Upper lobe of right lung (tissue), 1 donor: ENCODE results near the gene MAP2K7. TPM values are rescaled to one million over a fixed set of nuclear protein-coding genes. Genes with fewer than 3 reads are reported as not detected.
A peak's percentile ranks its signal among the peaks of the same experiment; 100 is the strongest.
"Not testable (repeated sequence)": the region's sequence is repeated elsewhere in the genome, so short reads cannot be mapped to it uniquely, and the experiment has no call there.

Source experiments
- ATAC-seq: fragments of 200-7000 bp; cut with Tn5 transposase; one replicate; pipeline ENCODE4 v1.9.1; 2020; ENCODE audit warnings: mild to moderate bottlenecking, moderate library complexity
- DNase-seq: peaks from one replicate; pipeline ENCODE4 v3.0.0-alpha.2; 2020
- H3K27ac ChIP-seq: fragments of 200-600 bp; one replicate; pipeline ENCODE4 v1.8.0; 2022
- H3K27me3 ChIP-seq: fragments of 200-600 bp; one replicate; pipeline ENCODE4 v1.8.0; 2022; ENCODE audit warnings: mild to moderate bottlenecking
- H3K36me3 ChIP-seq: fragments of 200-600 bp; one replicate; pipeline ENCODE4 v1.8.0; 2022
- H3K4me1 ChIP-seq: fragments of 200-600 bp; one replicate; pipeline ENCODE4 v1.8.0; 2022
- H3K4me3 ChIP-seq: fragments of 200-600 bp; one replicate; pipeline ENCODE4 v1.8.0; 2022; ENCODE audit warnings: mild to moderate bottlenecking
- H3K9me3 ChIP-seq: fragments of 200-600 bp; one replicate; pipeline ENCODE4 v1.8.0; 2022
- intact Hi-C: fragments of 100-400 bp; cut with DNase I; formaldehyde crosslinking; loops from one replicate; pipeline ENCODE4 v1.11.0; 2022
- total RNA-seq: library from RNA; stranded (reverse); fragmentation: NEBNext Ultra II Directional; extraction: Animal tissue kit (Norgen Biotek cat#: 25700); gene quantifications from one replicate; pipeline ENCODE4 v1.2.1, GENCODE V29; 2021
- TF ChIP-seq, protein P1 (sequence below): fragments of 200-600 bp; IDR thresholded peaks from one replicate; pipeline ENCODE4 v1.8.0; 2022; ENCODE audit warnings: antibody characterized with exemption
- donor health status: DM: no; HTN: yes; CAD: no; lungs with severe emphysema.

MAP2K7 gene
- total RNA-seq, 1 donor from 2014 or later: 36.4 TPM

GRCh38 chr19:7926727-7927604 is 23.3 kb downstream of the MAP2K7 start:
- Histone ChIP-seq H3K4me1 (peaks cover 21% of the 10 kb centered on the region), H3K4me3 (no peak overlapping the region), H3K27me3 (no peaks in the 10 kb centered on the region), H3K36me3 (peaks cover 29% of the 10 kb centered on the region), H3K27ac (no peak overlapping the region), H3K9me3 (no peaks in the 10 kb centered on the region)
- TF ChIP-seq, protein P1, sequence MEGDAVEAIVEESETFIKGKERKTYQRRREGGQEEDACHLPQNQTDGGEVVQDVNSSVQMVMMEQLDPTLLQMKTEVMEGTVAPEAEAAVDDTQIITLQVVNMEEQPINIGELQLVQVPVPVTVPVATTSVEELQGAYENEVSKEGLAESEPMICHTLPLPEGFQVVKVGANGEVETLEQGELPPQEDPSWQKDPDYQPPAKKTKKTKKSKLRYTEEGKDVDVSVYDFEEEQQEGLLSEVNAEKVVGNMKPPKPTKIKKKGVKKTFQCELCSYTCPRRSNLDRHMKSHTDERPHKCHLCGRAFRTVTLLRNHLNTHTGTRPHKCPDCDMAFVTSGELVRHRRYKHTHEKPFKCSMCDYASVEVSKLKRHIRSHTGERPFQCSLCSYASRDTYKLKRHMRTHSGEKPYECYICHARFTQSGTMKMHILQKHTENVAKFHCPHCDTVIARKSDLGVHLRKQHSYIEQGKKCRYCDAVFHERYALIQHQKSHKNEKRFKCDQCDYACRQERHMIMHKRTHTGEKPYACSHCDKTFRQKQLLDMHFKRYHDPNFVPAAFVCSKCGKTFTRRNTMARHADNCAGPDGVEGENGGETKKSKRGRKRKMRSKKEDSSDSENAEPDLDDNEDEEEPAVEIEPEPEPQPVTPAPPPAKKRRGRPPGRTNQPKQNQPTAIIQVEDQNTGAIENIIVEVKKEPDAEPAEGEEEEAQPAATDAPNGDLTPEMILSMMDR: no peak
- DNase-seq (no peak), ATAC-seq (no peak)
- intact Hi-C loops: no loop called here

DNA sequence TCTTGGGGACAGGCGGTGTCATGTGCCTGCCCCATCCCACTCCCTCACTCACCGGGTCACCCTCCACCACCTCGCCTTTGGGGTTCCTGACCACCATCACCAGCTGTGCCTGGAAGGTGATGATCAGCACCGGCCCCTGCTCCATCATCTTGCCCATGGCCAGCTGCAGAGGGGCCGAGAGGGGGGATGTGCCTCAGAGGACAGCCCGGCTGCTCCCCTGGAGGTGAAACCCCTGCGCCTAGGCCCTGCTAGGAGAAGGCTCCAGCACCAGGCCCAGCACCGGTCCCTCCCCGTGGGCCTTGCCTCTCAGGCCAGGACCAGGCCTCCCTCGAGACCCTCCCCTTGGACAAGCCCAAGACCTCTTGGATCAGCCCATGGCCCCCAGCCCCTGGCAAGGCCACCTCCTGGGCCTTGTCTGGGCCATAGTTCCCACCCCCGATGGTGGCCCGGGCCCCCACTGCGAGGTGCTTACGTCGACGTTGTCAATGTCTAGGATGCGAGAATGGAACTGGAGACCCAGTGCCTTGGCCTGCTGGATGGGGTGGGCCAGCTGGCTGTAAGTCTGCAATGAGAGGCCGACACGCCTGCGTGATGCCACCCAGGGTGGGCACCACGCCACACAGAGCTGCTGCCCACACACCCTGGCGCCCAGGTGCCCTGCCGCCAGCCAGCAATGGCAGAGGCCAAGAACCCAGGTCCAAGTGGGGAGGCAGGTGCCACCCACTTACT is 24.1 kb downstream of the MAP2K7 start:
- ATAC-seq (no peak), DNase-seq (no peak)
- no peak overlapping the region for H3K4me3 ChIP-seq
- peaks cover 16% of the 10 kb centered on the region for H3K4me1 ChIP-seq
- TF ChIP-seq, protein P1: no peak
- intact Hi-C loops: no loop called here
- H3K27ac ChIP-seq: peak overlapping the region; percentile 24
- H3K27me3 ChIP-seq: no peaks in the 10 kb centered on the region
- H3K9me3 ChIP-seq: no peaks in the 10 kb centered on the region
- H3K36me3 ChIP-seq: peaks cover 29% of the 10 kb centered on the region

DNA sequence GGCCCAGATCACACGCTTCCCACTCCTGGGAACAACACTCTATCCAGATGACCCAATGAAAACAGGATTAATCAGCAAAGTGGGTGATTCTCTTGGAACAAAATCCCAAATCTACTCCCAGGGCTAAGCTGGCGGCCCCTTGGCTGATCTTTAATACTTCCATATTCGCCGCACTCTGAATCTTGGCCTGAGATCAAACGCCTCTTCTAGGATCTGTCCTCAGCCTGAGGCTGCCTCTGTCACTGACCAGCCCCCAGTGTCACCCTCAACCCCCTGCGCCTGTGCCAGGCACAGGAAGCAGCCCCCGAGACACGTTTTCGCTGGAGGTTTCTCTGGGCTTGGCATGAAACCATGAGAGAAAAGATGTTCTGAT is 24.6 kb downstream of the MAP2K7 start:
- DNase-seq: no peak

DNA sequence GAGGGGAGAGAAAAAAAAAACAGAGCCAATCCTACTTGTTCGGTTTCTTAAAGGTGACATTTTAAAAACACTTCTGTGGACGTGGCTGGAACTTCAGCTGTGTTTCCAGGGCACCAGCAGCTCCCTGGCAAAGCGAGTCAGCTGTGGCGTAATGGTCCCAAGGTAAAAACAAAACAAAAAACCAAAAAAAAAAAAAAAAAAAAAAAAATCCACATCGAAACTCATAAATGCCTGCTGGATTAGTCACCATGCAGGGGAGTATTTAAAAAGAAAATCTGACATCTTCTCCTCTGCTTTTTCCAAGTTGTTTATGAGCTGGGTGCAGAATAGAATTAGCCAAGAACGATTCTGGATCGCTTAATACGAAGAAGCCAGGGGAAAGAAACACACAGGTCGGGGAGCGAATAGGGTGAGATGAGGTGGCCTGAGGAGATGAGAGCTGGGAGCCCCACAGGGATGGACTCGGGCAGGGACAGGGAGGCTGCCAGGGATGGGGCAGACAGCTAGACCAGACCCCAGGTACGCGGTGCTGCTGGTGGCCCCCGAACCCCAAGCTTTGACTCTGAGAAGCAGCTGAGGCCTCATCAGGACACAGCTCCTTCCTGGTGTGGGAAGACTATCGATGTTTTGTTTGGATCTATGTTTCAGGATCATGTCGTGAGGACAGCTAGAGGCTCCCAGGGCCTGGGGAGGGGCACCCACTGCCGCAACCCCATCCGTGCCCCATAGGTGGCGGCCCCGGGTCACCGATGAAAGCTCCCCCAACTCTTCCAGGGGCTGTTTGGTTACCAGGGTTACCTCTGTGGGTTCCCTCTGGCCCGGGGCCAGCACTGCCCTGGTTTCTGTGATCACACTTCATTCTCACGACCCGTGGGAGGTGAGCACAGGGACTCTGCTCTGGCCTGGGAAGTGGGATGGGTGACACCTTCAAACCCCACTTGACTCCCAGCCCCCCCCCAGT is 25.3 kb downstream of the MAP2K7 start:
- peaks cover 39% of the 10 kb centered on the region for H3K36me3 ChIP-seq
- TF ChIP-seq, protein P1: peak; percentile 33
- intact Hi-C loops: no loop called here
- ATAC-seq (no peak), DNase-seq (no peak)
- peaks cover 16% of the 10 kb centered on the region for H3K4me1 ChIP-seq
- no peaks in the 10 kb centered on the region for H3K9me3 ChIP-seq
- H3K27me3 ChIP-seq: no peaks in the 10 kb centered on the region
- peak overlapping the region; percentile 24 for H3K27ac ChIP-seq
- no peak overlapping the region for H3K4me3 ChIP-seq

More for the DNA sequence above, 24.6 kb downstream of the MAP2K7 start:
- no peaks in the 10 kb centered on the region for H3K27me3 ChIP-seq
- TF ChIP-seq, protein P1: no peak
- intact Hi-C loops: no loop called here
- H3K4me1 ChIP-seq: peaks cover 16% of the 10 kb centered on the region
- H3K9me3 ChIP-seq: no peaks in the 10 kb centered on the region
- H3K27ac ChIP-seq: peak overlapping the region; percentile 24
- H3K4me3 ChIP-seq: no peak overlapping the region
- H3K36me3 ChIP-seq: peaks cover 32% of the 10 kb centered on the region
- ATAC-seq: no peak

DNA sequence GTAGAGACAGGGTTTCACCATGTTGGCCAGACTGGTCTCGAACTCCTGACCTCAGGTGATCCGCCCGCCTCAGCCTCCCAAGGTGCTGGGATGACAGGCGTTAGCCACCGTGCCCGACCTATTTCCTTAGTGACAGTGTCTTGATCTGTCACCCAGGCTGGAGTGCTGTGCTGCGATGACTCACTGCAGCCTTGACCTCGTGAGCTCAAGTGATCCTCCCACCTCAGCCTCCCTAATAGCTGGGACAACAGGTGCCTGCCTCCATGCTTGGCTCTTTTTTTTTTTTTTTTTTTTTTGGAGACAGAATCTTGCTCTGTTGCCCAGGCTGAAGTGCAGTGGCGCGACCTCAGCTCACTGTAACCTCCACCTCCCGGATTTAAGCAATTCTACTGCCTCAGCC is 26.4 kb downstream of the MAP2K7 start:
- H3K4me1 ChIP-seq: peaks cover 11% of the 10 kb centered on the region
- H3K27ac ChIP-seq: not testable (repeated sequence)
- H3K36me3 ChIP-seq: peaks cover 49% of the 10 kb centered on the region

More for the DNA sequence above, 26.4 kb downstream of the MAP2K7 start:
- ATAC-seq, H3K4me3 ChIP-seq, H3K9me3 ChIP-seq, intact Hi-C loops, H3K27me3 ChIP-seq, DNase-seq: not testable (repeated sequence)
